ENCODE measurements around the gene GAPVD1. TPM values are rescaled to one million over a fixed set of nuclear protein-coding genes. Genes with fewer than 3 reads are reported as not detected.

The GAPVD1 gene
- total and polyA plus RNA-seq, 2 of the 8 experiments (the other 6 are each of a cell fraction or from before 2014, with no cell fraction given): 5.5 to 40.5 TPM

Small RNAs within 50 kb of the gene (small RNA-seq; reads per million reads assigned to genes)
- gene AL354710.1 (ENCODE audit: insufficient read depth): not detected
- gene RNU6-1020P (ENCODE audit: insufficient read depth): not detected

Other genes starting within 250 kb of the GAPVD1 start
- 19.8 and 21.8 TPM in 2 replicates for gene SCAI, start 118.3 kb upstream of the GAPVD1 start, total RNA-seq (2021; fragmentation: NEBNext Ultra II Directional; extraction: Animal tissue kit (Norgen Biotek cat#: 25700))
- 6.1 and 6.4 TPM in 2 replicates for gene SCAI, start 118.3 kb upstream of the GAPVD1 start, polyA plus RNA-seq (2011; rRNA removed)
- gene PPP6C, start 72.0 kb upstream of the GAPVD1 start, total RNA-seq (2021; fragmentation: NEBNext Ultra II Directional; extraction: Animal tissue kit (Norgen Biotek cat#: 25700)): 50.0 and 52.3 TPM in 2 replicates
- gene PPP6C, start 72.0 kb upstream of the GAPVD1 start, polyA plus RNA-seq (2011; rRNA removed): 14.2 and 22.8 TPM in 2 replicates
- gene RABEPK, start 61.3 kb upstream of the GAPVD1 start, total RNA-seq (2021; fragmentation: NEBNext Ultra II Directional; extraction: Animal tissue kit (Norgen Biotek cat#: 25700)): 32.6 and 34.3 TPM in 2 replicates
- gene RABEPK, start 61.3 kb upstream of the GAPVD1 start, polyA plus RNA-seq (2011; rRNA removed): 25.4 and 26.3 TPM in 2 replicates
- 352 and 354 TPM in 2 replicates for gene HSPA5, start 20.5 kb upstream of the GAPVD1 start, total RNA-seq (2021; fragmentation: NEBNext Ultra II Directional; extraction: Animal tissue kit (Norgen Biotek cat#: 25700))
- 78.0 and 91.3 TPM in 2 replicates for gene HSPA5, start 20.5 kb upstream of the GAPVD1 start, polyA plus RNA-seq (2011; rRNA removed)